RPMI8226 (cell line): ENCODE measurements around the gene NDUFC1.
A peak's percentile ranks its signal among the peaks of the same experiment; 100 is the strongest.
"Not testable (repeated sequence)": the region's sequence is repeated elsewhere in the genome, so short reads cannot be mapped to it uniquely, and the experiment has no call there.

Source experiments
- DNase-seq: peaks from one replicate; pipeline ENCODE4 v3.0.0-alpha.2; 2015

Gene NDUFC1

GRCh38 chr4:139301821-139302611 is at the start of gene NDUFC1:
TSS of gene NDUFC1 (minus strand) at chr4:139302477. CDS start at chr4:139295798, 6,679 bp downstream.
- DNase-seq, result peak; percentile 69

- DNase-seq, result no peak
Observed at GRCh38 chr4:139337612-139338011, 35.3 kb upstream of the NDUFC1 start.

- DNase-seq, result no peak
Observed at GRCh38 chr4:139333046-139333445, 30.8 kb upstream of the NDUFC1 start.

- no peak for DNase-seq
Observed at GRCh38 chr4:139331185-139331584, 28.9 kb upstream of the NDUFC1 start.

- no peak for DNase-seq
Observed at GRCh38 chr4:139330283-139330682, 28.0 kb upstream of the NDUFC1 start.

GRCh38 chr4:139329665-139330200 is 27.5 kb upstream of the NDUFC1 start:
- DNase-seq, result no peak

- no peak for DNase-seq
Observed at GRCh38 chr4:139324620-139325019, 22.3 kb upstream of the NDUFC1 start.

GRCh38 chr4:139322541-139322940 is 20.3 kb upstream of the NDUFC1 start:
- DNase-seq, result not testable (repeated sequence)

- DNase-seq, result not testable (repeated sequence)
Observed at GRCh38 chr4:139322070-139322469, 19.8 kb upstream of the NDUFC1 start.

GRCh38 chr4:139319571-139319970 is 17.3 kb upstream of the NDUFC1 start:
- peak; percentile 47 for DNase-seq

- no peak for DNase-seq
Observed at GRCh38 chr4:139317635-139318034, 15.4 kb upstream of the NDUFC1 start.

GRCh38 chr4:139316733-139317132 is 14.5 kb upstream of the NDUFC1 start:
- no peak for DNase-seq

GRCh38 chr4:139315221-139315675 is 13.0 kb upstream of the NDUFC1 start:
- no peak for DNase-seq

GRCh38 chr4:139314047-139314800 is 11.9 kb upstream of the NDUFC1 start:
- no peak for DNase-seq

GRCh38 chr4:139313414-139313813 is 11.1 kb upstream of the NDUFC1 start:
- DNase-seq, result not testable (repeated sequence)

- DNase-seq, result peak; percentile 46
Observed at GRCh38 chr4:139312552-139313332, 10.5 kb upstream of the NDUFC1 start.

- no peak for DNase-seq
Observed at GRCh38 chr4:139311909-139312308, 9.6 kb upstream of the NDUFC1 start.

- DNase-seq, result no peak
Observed at GRCh38 chr4:139304920-139305319, 2.6 kb upstream of the NDUFC1 start.

- DNase-seq, result peak; percentile 97
Observed at GRCh38 chr4:139301113-139301820, 1.0 kb downstream of the NDUFC1 start, which contains the start of gene NAA15. TSS of gene NAA15 (plus strand) at chr4:139301505. CDS start at chr4:139301778, 273 bp downstream.

- peak; percentile 28 for DNase-seq
Observed at GRCh38 chr4:139300431-139301112, 1.7 kb downstream of the NDUFC1 start.

GRCh38 chr4:139299536-139299935 is 2.7 kb downstream of the NDUFC1 start:
- DNase-seq, result no peak
